Measurements from ENCODE around the gene SMARCA4.

DNA sequence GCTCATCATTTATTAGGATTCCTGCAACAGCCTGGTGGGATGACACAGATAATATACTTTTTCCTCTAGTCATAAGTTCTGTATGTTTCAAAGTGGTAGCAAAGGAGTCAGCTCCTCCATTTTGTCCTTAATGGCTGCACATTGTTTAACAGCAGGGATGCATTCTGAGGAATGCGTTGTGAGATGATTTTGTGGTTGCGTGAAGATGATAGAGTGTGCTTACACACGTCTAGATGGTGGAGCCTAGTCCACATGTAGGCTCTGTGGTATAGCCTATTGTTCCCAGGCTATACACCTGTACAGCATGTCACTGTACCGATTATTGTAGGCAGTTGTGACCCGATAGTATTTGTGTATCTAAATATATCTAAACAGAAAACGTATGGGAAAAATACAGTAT, 4.6 kb downstream of the SMARCA4 start:
- TF ChIP-seq, protein P1, sequence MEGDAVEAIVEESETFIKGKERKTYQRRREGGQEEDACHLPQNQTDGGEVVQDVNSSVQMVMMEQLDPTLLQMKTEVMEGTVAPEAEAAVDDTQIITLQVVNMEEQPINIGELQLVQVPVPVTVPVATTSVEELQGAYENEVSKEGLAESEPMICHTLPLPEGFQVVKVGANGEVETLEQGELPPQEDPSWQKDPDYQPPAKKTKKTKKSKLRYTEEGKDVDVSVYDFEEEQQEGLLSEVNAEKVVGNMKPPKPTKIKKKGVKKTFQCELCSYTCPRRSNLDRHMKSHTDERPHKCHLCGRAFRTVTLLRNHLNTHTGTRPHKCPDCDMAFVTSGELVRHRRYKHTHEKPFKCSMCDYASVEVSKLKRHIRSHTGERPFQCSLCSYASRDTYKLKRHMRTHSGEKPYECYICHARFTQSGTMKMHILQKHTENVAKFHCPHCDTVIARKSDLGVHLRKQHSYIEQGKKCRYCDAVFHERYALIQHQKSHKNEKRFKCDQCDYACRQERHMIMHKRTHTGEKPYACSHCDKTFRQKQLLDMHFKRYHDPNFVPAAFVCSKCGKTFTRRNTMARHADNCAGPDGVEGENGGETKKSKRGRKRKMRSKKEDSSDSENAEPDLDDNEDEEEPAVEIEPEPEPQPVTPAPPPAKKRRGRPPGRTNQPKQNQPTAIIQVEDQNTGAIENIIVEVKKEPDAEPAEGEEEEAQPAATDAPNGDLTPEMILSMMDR (IDR thresholded peaks at IDR 0.05) = no peak
- no peak for TF ChIP-seq POLR2AphosphoS5 (IDR thresholded peaks at IDR 0.05)
